GM19455 (cell line): ENCODE results near the gene EMILIN3.

Experiments used
- ATAC-seq: cut with Tn5 transposase; IDR thresholded peaks from one replicate; pipeline ENCODE4 v1.9.1; 2021; ENCODE audit not compliant: unreplicated experiment

The EMILIN3 gene, protein sequence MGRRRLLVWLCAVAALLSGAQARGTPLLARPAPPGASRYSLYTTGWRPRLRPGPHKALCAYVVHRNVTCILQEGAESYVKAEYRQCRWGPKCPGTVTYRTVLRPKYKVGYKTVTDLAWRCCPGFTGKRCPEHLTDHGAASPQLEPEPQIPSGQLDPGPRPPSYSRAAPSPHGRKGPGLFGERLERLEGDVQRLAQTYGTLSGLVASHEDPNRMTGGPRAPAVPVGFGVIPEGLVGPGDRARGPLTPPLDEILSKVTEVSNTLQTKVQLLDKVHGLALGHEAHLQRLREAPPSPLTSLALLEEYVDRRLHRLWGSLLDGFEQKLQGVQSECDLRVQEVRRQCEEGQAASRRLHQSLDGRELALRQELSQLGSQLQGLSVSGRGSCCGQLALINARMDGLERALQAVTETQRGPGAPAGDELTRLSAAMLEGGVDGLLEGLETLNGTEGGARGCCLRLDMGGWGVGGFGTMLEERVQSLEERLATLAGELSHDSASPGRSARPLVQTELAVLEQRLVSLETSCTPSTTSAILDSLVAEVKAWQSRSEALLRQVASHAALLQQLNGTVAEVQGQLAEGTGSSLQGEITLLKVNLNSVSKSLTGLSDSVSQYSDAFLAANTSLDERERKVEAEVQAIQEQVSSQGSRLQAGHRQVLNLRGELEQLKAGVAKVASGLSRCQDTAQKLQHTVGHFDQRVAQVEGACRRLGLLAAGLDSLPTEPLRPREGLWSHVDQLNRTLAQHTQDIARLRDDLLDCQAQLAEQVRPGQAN

DNA sequence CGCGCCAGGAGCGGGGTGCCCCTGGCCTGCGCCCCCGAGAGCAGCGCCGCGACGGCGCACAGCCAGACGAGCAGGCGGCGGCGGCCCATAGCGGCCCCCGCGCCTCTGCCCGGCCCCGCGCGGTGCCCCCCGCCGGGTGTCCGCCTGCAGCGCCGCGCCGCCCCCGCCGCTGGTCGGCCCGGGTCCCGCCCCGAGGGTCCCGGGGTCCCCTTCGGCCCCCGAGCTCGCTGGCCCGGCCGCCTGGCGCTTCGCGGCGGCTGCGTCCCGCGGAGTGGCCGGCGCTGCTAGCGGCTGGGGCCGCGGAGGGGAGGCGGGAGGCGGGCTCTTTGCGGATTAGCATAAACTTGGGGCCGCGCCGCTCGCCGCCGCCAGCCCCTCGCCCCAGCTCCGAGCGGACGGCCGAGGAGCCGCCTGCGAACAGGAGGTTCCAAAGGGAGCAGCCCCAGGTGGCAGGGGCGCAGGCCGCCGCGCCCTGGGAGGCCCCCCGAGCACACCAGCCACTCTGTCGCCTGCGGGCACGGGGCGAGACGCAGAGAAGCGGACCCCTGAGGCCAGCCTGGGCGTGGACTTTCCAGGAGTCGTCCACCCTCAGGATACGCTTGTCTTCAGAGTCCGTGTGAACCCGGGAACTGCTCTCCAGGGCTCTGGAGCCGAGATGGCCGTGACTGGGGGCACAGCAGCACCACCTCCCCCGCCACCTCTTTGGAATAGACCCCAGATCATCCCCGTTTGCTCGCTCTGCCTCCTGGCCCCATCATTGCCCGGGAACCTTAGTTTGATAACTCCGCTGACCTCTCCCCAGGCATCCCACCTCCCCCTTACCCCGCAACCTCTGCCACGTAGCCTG is at the start of gene EMILIN3:
Gene EMILIN3, minus strand, starts transcription at position 273 of the 847 bp plus-strand sequence. Its CDS starts 184 bp downstream, at position 89.
- no peak for ATAC-seq

DNA sequence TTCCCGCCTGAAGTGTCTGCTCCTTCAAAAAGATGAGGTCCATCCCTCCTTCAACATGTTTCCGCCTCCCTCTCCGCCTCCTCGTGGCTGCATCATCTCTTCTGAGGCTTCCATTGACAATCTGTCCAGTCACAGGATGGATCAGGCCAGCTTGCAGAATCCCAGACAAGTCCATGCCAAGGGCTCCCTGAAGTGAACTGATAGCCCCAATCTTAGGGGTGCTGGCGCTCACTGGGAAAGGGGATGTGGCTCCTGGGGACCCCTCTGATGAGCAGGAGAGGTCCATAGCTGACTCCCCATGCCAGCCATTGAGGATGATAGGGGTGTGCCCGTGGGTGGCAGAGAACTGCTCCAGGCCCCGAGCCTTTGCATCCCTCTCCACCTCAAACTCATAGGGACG is 48.6 kb upstream of the EMILIN3 start:
- ATAC-seq, result no peak

- ATAC-seq, result no peak
These were observed 46.6 kb upstream of the EMILIN3 start for GRCh38 chr20:41413169-41413568.

GRCh38 chr20:41412324-41413120 is 45.9 kb upstream of the EMILIN3 start:
- ATAC-seq, result no peak

DNA sequence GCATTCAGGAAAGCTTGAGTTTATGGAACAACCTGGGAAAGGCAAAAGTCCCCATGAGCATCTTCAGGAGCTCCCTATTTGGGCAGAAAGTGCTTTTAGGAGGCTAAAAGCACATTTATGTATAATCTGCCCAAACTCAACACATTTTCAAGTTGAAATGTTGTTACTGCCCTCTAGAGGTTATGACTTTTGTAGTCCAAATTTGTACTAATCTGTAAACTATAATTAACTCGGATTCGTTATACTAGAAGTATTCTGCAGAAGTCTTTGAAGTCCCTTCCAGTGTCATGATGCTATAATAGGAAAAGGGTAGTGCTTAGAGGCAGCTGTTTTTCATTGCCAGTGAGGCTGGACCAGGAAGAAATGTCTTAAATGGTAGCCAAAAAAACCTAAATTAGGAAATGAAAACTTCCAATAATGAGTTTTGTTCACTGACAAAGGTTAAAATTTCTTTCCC is 44.8 kb upstream of the EMILIN3 start:
- ATAC-seq, result no peak

GRCh38 chr20:41408986-41409385 is 42.4 kb upstream of the EMILIN3 start:
- no peak for ATAC-seq

DNA sequence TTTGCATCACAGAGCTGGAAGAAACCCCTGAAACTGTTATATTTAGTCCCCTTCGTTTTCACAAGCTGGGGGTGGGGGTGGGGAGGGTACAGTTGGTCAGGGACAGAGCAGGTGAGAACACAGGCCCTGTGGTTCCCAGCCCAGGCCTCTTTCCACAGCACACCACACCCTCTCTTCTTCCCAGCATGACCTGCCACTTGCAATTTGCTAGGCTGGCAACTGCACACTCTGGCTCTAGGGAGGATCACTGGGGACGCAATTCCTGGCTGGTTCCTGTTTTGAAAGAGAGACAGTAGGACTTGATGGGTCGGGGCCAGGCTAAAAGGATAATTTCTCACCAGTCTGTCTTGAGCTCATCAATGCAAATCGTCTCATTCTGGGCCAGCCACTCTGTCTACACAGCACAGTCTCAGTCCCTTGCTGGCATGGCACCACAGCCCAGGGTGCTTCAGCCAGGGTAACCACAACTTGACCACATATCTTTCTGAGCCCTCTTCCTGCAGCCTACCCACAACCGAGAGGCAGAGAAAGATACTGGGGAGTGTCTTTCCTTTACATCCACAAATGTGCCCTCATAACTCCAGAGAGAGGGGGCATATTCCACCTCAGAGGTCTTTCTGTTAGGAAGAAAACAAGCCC is 41.7 kb upstream of the EMILIN3 start:
- ATAC-seq, result peak; percentile 76

GRCh38 chr20:41407607-41408006 is 41.0 kb upstream of the EMILIN3 start:
- ATAC-seq, result no peak

DNA sequence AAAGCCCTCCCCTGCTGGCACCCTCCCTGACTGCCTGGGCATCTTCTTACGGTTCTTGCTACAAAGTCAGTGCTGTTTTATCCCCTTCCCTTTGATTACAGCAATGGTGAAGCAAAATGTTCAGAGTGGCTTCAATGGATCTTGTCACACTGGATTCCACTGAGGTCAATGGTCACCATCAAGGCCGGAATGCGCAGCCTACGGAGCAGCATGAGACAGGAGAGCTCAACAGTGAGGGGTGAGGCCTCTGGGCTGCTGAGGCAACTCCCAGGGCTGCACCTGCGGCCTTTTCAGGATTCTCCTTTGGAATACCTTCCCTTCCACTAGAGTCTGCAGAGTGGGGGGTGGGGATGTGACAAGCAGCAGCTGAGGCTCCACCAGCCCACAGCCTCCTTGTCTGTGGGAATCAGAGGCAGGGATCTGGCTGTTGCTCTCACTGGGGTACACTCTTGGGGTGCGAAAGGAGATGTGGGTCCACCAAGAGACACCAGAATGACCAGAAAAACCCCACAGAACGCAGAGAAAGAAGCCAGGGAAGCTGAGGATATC is 40.4 kb upstream of the EMILIN3 start:
- no peak for ATAC-seq

- no peak for ATAC-seq
These were observed 39.7 kb upstream of the EMILIN3 start for GRCh38 chr20:41406353-41406752.

GRCh38 chr20:41405436-41405835 is 38.8 kb upstream of the EMILIN3 start:
- ATAC-seq, result no peak

DNA sequence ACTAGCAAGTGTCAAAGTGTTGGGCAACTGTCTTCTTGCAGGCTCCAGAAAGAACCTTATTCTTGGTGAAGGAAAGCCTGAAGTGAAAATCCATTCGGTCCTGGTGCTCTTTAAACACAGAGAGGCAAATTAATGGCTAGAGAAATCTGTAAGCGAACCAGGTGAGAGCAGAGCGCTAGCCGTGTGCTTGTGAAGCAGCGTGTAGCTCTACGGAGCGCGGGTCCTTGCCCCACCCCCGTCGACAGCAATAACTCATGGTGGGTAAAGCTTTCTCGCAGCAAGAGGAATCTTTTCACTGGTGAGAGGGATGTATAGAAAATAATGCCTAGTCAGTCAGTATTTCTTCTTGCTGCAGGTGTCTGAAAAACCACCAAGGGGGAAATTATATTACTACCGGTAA is 37.0 kb upstream of the EMILIN3 start:
- no peak for ATAC-seq

- no peak for ATAC-seq
These were observed 31.8 kb upstream of the EMILIN3 start for GRCh38 chr20:41398408-41398807.

DNA sequence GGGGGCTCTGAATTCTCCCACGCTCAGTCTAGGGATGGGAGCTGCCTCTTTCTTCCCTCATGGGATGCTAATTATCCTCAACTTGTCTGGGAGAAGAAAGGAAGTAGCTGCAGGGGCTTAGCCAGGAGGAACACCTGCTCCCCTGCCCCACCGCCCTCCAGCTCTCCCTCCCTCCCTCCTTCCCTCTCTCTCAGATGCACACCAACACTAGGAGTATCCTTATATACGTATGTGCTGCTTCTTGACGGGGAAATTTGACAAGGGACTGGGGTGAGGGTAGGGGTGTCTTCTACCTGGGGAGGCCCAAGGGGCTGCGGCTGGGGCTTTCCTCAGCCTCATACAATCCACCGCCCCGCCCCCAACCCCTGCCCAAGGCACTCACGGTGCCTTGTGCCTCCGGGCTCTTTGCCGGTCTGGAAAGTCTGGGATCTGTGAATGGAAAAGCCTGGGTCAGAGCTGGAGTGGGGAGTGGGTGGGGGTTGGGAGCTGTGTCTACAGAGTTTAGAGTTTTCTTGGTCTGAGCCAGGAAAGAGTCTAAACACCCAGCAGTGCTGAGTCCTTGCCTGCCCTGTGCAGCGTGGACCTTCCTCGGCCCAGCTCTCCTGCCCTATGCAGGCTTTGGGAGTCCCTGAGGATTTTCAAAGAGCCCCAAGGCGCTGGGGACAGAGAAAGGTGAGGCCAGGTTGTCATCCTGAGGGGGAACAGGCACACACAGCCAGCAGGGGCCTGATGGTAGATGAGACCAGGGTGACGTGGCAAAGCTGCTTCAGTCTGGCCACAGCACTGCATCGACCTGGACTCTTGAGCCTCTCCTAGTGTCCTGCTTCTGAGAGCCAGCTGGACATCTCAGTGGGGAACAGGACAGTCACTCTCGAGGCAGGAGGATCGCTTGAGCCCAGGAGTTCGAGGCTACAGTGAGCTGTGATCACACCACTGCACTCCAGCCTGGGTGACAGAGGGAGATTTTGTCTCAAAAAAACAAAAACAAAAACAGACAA is 29.3 kb upstream of the EMILIN3 start:
- ATAC-seq, result no peak

DNA sequence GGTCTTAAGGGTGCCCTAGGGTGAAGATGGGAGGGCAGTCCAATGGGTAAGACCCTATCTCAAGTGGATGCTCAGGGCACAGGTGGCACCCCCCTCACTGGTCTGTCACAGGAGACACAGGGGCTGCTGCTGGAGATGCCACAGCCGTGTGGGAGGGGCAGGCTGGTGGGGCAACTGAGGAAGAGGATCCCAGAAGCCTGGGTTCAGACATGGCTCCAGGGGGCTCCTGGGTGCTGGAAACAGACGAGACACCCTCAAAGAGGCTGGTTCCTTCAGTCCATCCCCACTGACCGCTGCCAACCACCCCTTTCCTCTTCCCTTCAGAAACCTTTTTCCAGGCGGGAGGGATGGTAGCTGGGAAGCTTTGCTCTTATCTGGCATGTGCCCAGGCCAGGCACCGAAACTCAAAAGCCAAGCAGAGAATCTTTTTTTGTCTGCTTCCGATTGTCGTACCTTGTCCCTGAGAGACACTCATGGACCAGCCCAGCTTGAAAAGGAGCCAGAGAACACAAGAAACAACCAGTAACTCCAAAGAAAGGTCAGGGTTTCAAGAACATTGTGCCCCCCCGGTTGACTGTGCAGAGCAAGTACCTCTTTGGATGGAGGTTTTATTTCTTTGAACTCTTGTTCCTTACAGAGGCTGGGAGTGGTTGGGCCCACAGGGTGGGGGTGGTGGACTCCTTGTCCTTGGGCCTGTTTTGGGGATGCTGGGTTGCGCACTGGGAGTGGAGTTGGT is 28.5 kb upstream of the EMILIN3 start:
- no peak for ATAC-seq

DNA sequence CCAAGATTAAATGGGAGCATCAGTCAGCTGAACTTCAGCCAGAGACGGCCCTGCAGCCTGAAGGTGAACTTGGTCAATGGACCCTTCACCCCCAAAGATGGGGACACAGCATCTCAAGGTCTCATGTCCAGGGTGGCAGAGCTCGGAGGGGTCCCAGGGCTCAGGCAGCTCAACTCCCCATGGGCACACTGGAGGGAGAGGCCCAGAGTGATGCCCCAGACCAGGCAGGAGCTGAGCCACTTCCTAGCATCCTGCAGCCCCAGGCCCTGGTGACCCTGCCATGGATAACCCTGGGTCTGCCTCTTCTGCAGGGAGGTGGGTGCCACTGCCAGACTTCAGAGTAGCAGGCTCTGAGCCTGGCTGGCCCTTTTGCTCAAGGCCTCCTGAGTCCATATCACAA is 27.5 kb upstream of the EMILIN3 start:
- ATAC-seq, result no peak

DNA sequence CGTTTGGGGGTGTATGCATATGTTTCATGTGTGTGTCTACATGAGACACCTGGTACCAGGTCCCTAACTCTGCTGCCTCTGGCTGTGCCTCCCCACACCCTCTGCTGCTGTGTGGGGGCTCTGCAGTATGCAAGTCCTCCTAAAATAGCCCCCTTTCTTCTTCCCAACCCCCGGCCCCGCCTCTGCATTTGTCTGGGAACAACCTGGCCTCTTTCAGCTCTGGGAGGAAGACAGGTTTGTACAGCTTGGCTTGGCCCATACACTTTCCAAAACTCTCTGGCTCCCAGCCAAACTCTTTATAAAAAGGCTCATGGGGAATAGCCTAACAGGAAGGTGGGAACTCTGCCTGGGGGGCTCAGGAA is 27.1 kb upstream of the EMILIN3 start:
- no peak for ATAC-seq
